ENCODE results near the gene CTNNA3.
A peak's percentile ranks its signal among the peaks of the same experiment; 100 is the strongest.

The CTNNA3 gene

GRCh38 chr10:66748217-66748616, 947.8 kb downstream of the CTNNA3 start:
- no peak for DNase-seq (ENCODE audit: low read depth, low spot score)
- in situ Hi-C loops (cut with HindIII; ENCODE audit: low sequenced_read_pairs): no loop called here
- TF ChIP-seq CTCF (IDR thresholded peaks at IDR 0.05; ENCODE audit: low read depth, low read length): no peak
- no peak overlapping the region for H3K4me3 ChIP-seq (ENCODE audit: low read depth, low read length)

- in situ Hi-C loops (cut with HindIII; ENCODE audit: low sequenced_read_pairs): no loop called here
- peak; percentile 92 for DNase-seq (ENCODE audit: low read depth, low spot score)
- no peak overlapping the region for H3K4me3 ChIP-seq (ENCODE audit: low read depth, low read length)
- TF ChIP-seq CTCF (IDR thresholded peaks at IDR 0.05; ENCODE audit: low read depth, low read length): no peak
These were observed 948.5 kb downstream of the CTNNA3 start for GRCh38 chr10:66747451-66747850.

GRCh38 chr10:66746711-66747110, 949.3 kb downstream of the CTNNA3 start:
- DNase-seq (ENCODE audit: low read depth, low spot score): no peak
- TF ChIP-seq CTCF (IDR thresholded peaks at IDR 0.05; ENCODE audit: low read depth, low read length): no peak
- in situ Hi-C loops (cut with HindIII; ENCODE audit: low sequenced_read_pairs): no loop called here
- no peak overlapping the region for H3K4me3 ChIP-seq (ENCODE audit: low read depth, low read length)

GRCh38 chr10:66746246-66746645, 949.7 kb downstream of the CTNNA3 start:
- no peak for TF ChIP-seq CTCF (IDR thresholded peaks at IDR 0.05; ENCODE audit: low read depth, low read length)
- no peak for DNase-seq (ENCODE audit: low read depth, low spot score)
- in situ Hi-C loops (cut with HindIII; ENCODE audit: low sequenced_read_pairs): no loop called here
- H3K4me3 ChIP-seq (ENCODE audit: low read depth, low read length): no peak overlapping the region

GRCh38 chr10:66744915-66745314, 951.1 kb downstream of the CTNNA3 start:
- H3K4me3 ChIP-seq (ENCODE audit: low read depth, low read length): no peak overlapping the region
- DNase-seq (ENCODE audit: low read depth, low spot score): no peak
- no peak for TF ChIP-seq CTCF (IDR thresholded peaks at IDR 0.05; ENCODE audit: low read depth, low read length)
- in situ Hi-C loops (cut with HindIII; ENCODE audit: low sequenced_read_pairs): no loop called here

GRCh38 chr10:66737241-66737640, 958.8 kb downstream of the CTNNA3 start:
- TF ChIP-seq CTCF (IDR thresholded peaks at IDR 0.05; ENCODE audit: low read depth, low read length): no peak
- DNase-seq (ENCODE audit: low read depth, low spot score): no peak
- no peak overlapping the region for H3K4me3 ChIP-seq (ENCODE audit: low read depth, low read length)
- in situ Hi-C loops (cut with HindIII; ENCODE audit: low sequenced_read_pairs): no loop called here
